Measurements from ENCODE around the gene PHKB.

The PHKB gene

DNA sequence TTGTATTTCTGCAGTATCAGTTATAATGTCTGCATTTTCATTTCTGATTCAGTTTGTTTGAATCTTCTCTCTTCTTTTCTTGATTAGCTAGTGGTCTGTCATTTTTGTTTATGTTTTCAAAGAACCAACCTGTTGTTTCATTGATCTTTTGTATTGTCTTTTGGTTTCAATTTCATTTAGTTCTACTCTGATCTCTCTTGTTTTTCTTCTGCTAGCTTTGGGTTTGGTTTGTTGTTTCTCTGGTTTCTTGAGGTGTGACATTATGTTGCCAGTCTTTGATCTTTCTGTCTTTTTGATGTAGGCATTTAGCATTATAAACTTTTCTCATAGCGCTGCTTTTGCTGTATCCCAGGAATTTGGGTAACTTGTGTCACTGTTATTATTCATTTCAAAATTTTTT, 107.2 kb downstream of the PHKB start:
- no CpG with 5 or more reads among the region's 1 CpG for WGBS, 2 experiments (ENCODE audit: insufficient coverage in 2 of 2)
- no peak overlapping the region for H3K27ac ChIP-seq (ENCODE audit: low read depth, low read length, severe bottlenecking)

GRCh38 chr16:47571049-47571448, 109.9 kb downstream of the PHKB start:
- Histone ChIP-seq H3K9me3 (ENCODE audit: control insufficient read depth, low read length) (no peaks in the 10 kb centered on the region), H3K4me1 (ENCODE audit: control insufficient read depth, insufficient read depth, low read length, poor library complexity, severe bottlenecking) (no peaks in the 10 kb centered on the region), H3K4me3 (ENCODE audit: extremely low read depth, insufficient read depth, low read length, poor library complexity, severe bottlenecking) (no peak overlapping the region), H3K36me3 (ENCODE audit: control insufficient read depth, insufficient read depth, low read length) (peaks cover 8% of the 10 kb centered on the region), H3K27ac (ENCODE audit: low read depth, low read length, severe bottlenecking) (no peak overlapping the region)

More for the DNA sequence above, 107.2 kb downstream of the PHKB start:
- Histone ChIP-seq H3K36me3 (ENCODE audit: control insufficient read depth, insufficient read depth, low read length) (peaks cover 8% of the 10 kb centered on the region), H3K4me3 (ENCODE audit: extremely low read depth, insufficient read depth, low read length, poor library complexity, severe bottlenecking) (no peak overlapping the region), H3K9me3 (ENCODE audit: control insufficient read depth, low read length) (no peaks in the 10 kb centered on the region), H3K4me1 (ENCODE audit: control insufficient read depth, insufficient read depth, low read length, poor library complexity, severe bottlenecking) (peaks cover 8% of the 10 kb centered on the region)

- peaks cover 2% of the 10 kb centered on the region for H3K36me3 ChIP-seq (ENCODE audit: control insufficient read depth, insufficient read depth, low read length)
- no peak overlapping the region for H3K27ac ChIP-seq (ENCODE audit: low read depth, low read length, severe bottlenecking)
- WGBS, 2 experiments (ENCODE audit: insufficient coverage in 2 of 2): 94% methylated on average over 2 of the region's 3 CpGs; no CpG with 5 or more reads in 1 of the 2 experiments
- H3K4me1 ChIP-seq (ENCODE audit: control insufficient read depth, insufficient read depth, low read length, poor library complexity, severe bottlenecking): no peaks in the 10 kb centered on the region
- H3K9me3 ChIP-seq (ENCODE audit: control insufficient read depth, low read length): no peaks in the 10 kb centered on the region
- H3K4me3 ChIP-seq (ENCODE audit: extremely low read depth, insufficient read depth, low read length, poor library complexity, severe bottlenecking): no peak overlapping the region
These were observed 110.6 kb downstream of the PHKB start for GRCh38 chr16:47571711-47572110.

GRCh38 chr16:47574091-47575054, 113.2 kb downstream of the PHKB start:
- Histone ChIP-seq H3K4me1 (ENCODE audit: control insufficient read depth, insufficient read depth, low read length, poor library complexity, severe bottlenecking) (no peaks in the 10 kb centered on the region), H3K27ac (ENCODE audit: low read depth, low read length, severe bottlenecking) (no peak overlapping the region), H3K36me3 (ENCODE audit: control insufficient read depth, insufficient read depth, low read length) (peaks cover 2% of the 10 kb centered on the region), H3K9me3 (ENCODE audit: control insufficient read depth, low read length) (no peaks in the 10 kb centered on the region), H3K4me3 (ENCODE audit: extremely low read depth, insufficient read depth, low read length, poor library complexity, severe bottlenecking) (no peak overlapping the region)
- WGBS, 2 experiments (ENCODE audit: insufficient coverage in 2 of 2): 81 to 86% methylated on average over 3 to 4 of the region's 5 CpGs

GRCh38 chr16:47577029-47577428, 115.9 kb downstream of the PHKB start:
- Histone ChIP-seq H3K4me3 (ENCODE audit: extremely low read depth, insufficient read depth, low read length, poor library complexity, severe bottlenecking) (no peak overlapping the region), H3K9me3 (ENCODE audit: control insufficient read depth, low read length) (no peaks in the 10 kb centered on the region), H3K36me3 (ENCODE audit: control insufficient read depth, insufficient read depth, low read length) (peaks cover 2% of the 10 kb centered on the region), H3K27ac (ENCODE audit: low read depth, low read length, severe bottlenecking) (no peak overlapping the region), H3K4me1 (ENCODE audit: control insufficient read depth, insufficient read depth, low read length, poor library complexity, severe bottlenecking) (no peaks in the 10 kb centered on the region)

DNA sequence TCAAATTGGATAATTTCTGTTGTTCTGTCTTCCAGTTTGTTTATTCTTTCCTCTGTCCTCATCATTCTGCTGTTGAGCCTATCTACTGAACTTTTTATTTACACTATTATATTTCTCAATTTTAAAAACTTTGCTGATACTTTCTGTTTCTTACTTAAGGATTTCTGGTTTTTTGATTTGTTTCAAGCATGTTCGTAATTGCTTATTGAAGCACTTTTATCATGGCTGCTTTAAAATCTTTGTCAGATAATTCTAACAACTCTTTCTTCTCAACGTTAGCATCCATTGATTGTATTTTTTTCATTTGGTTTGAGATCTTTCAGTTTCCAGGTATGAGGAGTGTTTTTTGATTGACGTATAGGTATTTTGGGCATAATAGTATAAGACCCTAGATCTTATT, 116.9 kb downstream of the PHKB start:
- H3K4me3 ChIP-seq (ENCODE audit: extremely low read depth, insufficient read depth, low read length, poor library complexity, severe bottlenecking): no peak overlapping the region
- H3K4me1 ChIP-seq (ENCODE audit: control insufficient read depth, insufficient read depth, low read length, poor library complexity, severe bottlenecking): no peaks in the 10 kb centered on the region
- H3K9me3 ChIP-seq (ENCODE audit: control insufficient read depth, low read length): no peaks in the 10 kb centered on the region
- H3K27ac ChIP-seq (ENCODE audit: low read depth, low read length, severe bottlenecking): no peak overlapping the region
- WGBS, 2 experiments (ENCODE audit: insufficient coverage in 2 of 2): 100% methylated on average over 1 of the region's 3 CpGs; no CpG with 5 or more reads in 1 of the 2 experiments
- no peaks in the 10 kb centered on the region for H3K36me3 ChIP-seq (ENCODE audit: control insufficient read depth, insufficient read depth, low read length)

- 89% methylated on average over 1 of the region's 1 CpG; no CpG with 5 or more reads in 1 of the 2 experiments for WGBS, 2 experiments (ENCODE audit: insufficient coverage in 2 of 2)
- no peaks in the 10 kb centered on the region for H3K36me3 ChIP-seq (ENCODE audit: control insufficient read depth, insufficient read depth, low read length)
- H3K4me3 ChIP-seq (ENCODE audit: extremely low read depth, insufficient read depth, low read length, poor library complexity, severe bottlenecking): no peak overlapping the region
- no peaks in the 10 kb centered on the region for H3K4me1 ChIP-seq (ENCODE audit: control insufficient read depth, insufficient read depth, low read length, poor library complexity, severe bottlenecking)
- no peaks in the 10 kb centered on the region for H3K9me3 ChIP-seq (ENCODE audit: control insufficient read depth, low read length)
- no peak overlapping the region for H3K27ac ChIP-seq (ENCODE audit: low read depth, low read length, severe bottlenecking)
These were observed 117.4 kb downstream of the PHKB start for GRCh38 chr16:47578573-47578972.

DNA sequence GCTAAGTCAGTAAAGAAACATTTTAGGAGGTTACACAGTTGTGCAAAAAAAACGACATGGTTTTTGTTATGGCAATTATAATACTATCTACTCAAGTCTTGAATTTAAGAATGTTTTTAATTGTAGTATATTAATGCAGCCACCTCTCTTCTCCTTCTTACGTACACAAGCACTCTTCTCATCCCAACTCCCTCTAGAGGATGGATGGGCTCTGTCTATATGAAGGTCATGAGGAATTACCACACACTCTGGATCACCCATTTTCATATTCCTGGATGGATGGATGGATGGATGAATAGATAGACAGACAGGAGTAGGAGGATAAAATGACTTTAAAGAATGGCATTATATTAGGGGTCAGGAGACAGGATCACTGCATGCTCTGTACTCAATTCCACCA, 120.0 kb downstream of the PHKB start:
- Histone ChIP-seq H3K36me3 (ENCODE audit: control insufficient read depth, insufficient read depth, low read length) (no peaks in the 10 kb centered on the region), H3K4me3 (ENCODE audit: extremely low read depth, insufficient read depth, low read length, poor library complexity, severe bottlenecking) (no peak overlapping the region), H3K27ac (ENCODE audit: low read depth, low read length, severe bottlenecking) (no peak overlapping the region), H3K4me1 (ENCODE audit: control insufficient read depth, insufficient read depth, low read length, poor library complexity, severe bottlenecking) (no peaks in the 10 kb centered on the region), H3K9me3 (ENCODE audit: control insufficient read depth, low read length) (no peaks in the 10 kb centered on the region)
- no CpG with 5 or more reads among the region's 2 CpGs for WGBS, 2 experiments (ENCODE audit: insufficient coverage in 2 of 2)

GRCh38 chr16:47584464-47585225, 123.5 kb downstream of the PHKB start:
- Histone ChIP-seq H3K27ac (ENCODE audit: low read depth, low read length, severe bottlenecking) (no peak overlapping the region), H3K4me1 (ENCODE audit: control insufficient read depth, insufficient read depth, low read length, poor library complexity, severe bottlenecking) (no peaks in the 10 kb centered on the region), H3K4me3 (ENCODE audit: extremely low read depth, insufficient read depth, low read length, poor library complexity, severe bottlenecking) (no peak overlapping the region), H3K36me3 (ENCODE audit: control insufficient read depth, insufficient read depth, low read length) (peaks cover 6% of the 10 kb centered on the region), H3K9me3 (ENCODE audit: control insufficient read depth, low read length) (no peaks in the 10 kb centered on the region)
- WGBS, 2 experiments (ENCODE audit: insufficient coverage in 2 of 2): 94 to 97% methylated on average over 2 of the region's 4 CpGs

GRCh38 chr16:47586121-47586520, 125.0 kb downstream of the PHKB start:
- Histone ChIP-seq H3K9me3 (ENCODE audit: control insufficient read depth, low read length) (no peaks in the 10 kb centered on the region), H3K36me3 (ENCODE audit: control insufficient read depth, insufficient read depth, low read length) (peaks cover 15% of the 10 kb centered on the region), H3K4me1 (ENCODE audit: control insufficient read depth, insufficient read depth, low read length, poor library complexity, severe bottlenecking) (no peaks in the 10 kb centered on the region), H3K27ac (ENCODE audit: low read depth, low read length, severe bottlenecking) (no peak overlapping the region), H3K4me3 (ENCODE audit: extremely low read depth, insufficient read depth, low read length, poor library complexity, severe bottlenecking) (no peak overlapping the region)
- 100% methylated on average over 1 to 2 of the region's 3 CpGs for WGBS, 2 experiments (ENCODE audit: insufficient coverage in 2 of 2)

DNA sequence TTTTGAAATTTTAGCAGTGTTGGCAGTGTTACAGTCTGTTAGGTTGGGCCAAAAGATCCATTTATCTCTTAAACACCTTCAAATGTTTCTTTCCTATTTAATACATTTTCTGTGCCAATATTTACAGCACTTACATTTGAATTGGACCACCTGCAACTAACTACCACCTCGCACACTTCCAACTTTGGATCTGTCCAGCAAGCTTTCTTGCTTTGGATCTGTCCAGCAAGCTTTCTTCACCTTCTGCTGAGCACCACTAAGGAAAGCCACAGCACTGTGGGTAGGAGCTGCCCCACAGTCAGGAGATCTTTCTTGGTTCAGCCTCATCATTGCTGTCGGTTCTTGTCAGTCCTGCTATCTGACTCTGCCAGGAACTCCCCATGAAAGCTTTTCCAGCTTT, 129.3 kb downstream of the PHKB start:
- WGBS, 2 experiments (ENCODE audit: insufficient coverage in 2 of 2): 95% methylated on average over 2 of the region's 2 CpGs
- peaks cover 23% of the 10 kb centered on the region for H3K36me3 ChIP-seq (ENCODE audit: control insufficient read depth, insufficient read depth, low read length)
- no peaks in the 10 kb centered on the region for H3K9me3 ChIP-seq (ENCODE audit: control insufficient read depth, low read length)
- no peak overlapping the region for H3K4me3 ChIP-seq (ENCODE audit: extremely low read depth, insufficient read depth, low read length, poor library complexity, severe bottlenecking)
- no peak overlapping the region for H3K27ac ChIP-seq (ENCODE audit: low read depth, low read length, severe bottlenecking)
- H3K4me1 ChIP-seq (ENCODE audit: control insufficient read depth, insufficient read depth, low read length, poor library complexity, severe bottlenecking): peaks cover 4% of the 10 kb centered on the region
